Dermis microvascular lymphatic vessel endothelial cell (primary cell): ENCODE data around the gene CASKIN2. TPM values are rescaled to one million over a fixed set of nuclear protein-coding genes. Genes with fewer than 3 reads are reported as not detected.
"Not testable (repeated sequence)": the region's sequence is repeated elsewhere in the genome, so short reads cannot be mapped to it uniquely, and the experiment has no call there.

Experiments used
- DNase-seq, 2 donors: peaks; one replicate each; pipeline versions ENCODE4 v3.0.0 to v3.0.0-alpha.2; 2010; ENCODE audit warnings: low read depth in 2 of 2
- total RNA-seq: library from RNA; depleted of rRNA; stranded (reverse); fragments of >200 nt; gene quantifications from 2 replicates; pipeline ENCODE4 v1.2.1, GENCODE V29; 2014

The CASKIN2 gene
- total RNA-seq, 1 donor from 2014 or later, result 7.2 TPM

- DNase-seq, result no peak
These were observed 42.1 kb downstream of the CASKIN2 start for GRCh38 chr17:75473246-75473645.

GRCh38 chr17:75472119-75472518 lies 43.2 kb downstream of the CASKIN2 start:
- DNase-seq, result no peak

GRCh38 chr17:75471207-75471606 lies 44.1 kb downstream of the CASKIN2 start:
- no peak for DNase-seq

GRCh38 chr17:75468779-75469373 lies 46.5 kb downstream of the CASKIN2 start:
- DNase-seq, result no peak

- DNase-seq, result no peak
These were observed 47.0 kb downstream of the CASKIN2 start for GRCh38 chr17:75468291-75468754.

GRCh38 chr17:75465039-75465438 lies 50.3 kb downstream of the CASKIN2 start:
- DNase-seq, result no peak

- DNase-seq, result no peak
These were observed 51.7 kb downstream of the CASKIN2 start for GRCh38 chr17:75463603-75464002.

GRCh38 chr17:75460295-75460694 lies 55.0 kb downstream of the CASKIN2 start:
- no peak for DNase-seq

- no peak for DNase-seq
These were observed 55.6 kb downstream of the CASKIN2 start for GRCh38 chr17:75459590-75460267.

GRCh38 chr17:75459246-75459589 lies 56.1 kb downstream of the CASKIN2 start:
- DNase-seq, result no peak

- peak in 1 of 2 donors; percentile 51 for DNase-seq
These were observed 58.2 kb downstream of the CASKIN2 start for GRCh38 chr17:75457047-75457654.

- DNase-seq, result peak; percentile 98
These were observed 58.8 kb downstream of the CASKIN2 start, which contains the start of gene TMEM94 for GRCh38 chr17:75456417-75457046. TSS of gene TMEM94 (plus strand) at chr17:75456635. CDS start at chr17:75471906, 15,271 bp downstream.

GRCh38 chr17:75456039-75456416 lies 59.3 kb downstream of the CASKIN2 start:
- DNase-seq, result no peak

- DNase-seq, result not testable (repeated sequence)
These were observed 60.7 kb downstream of the CASKIN2 start for GRCh38 chr17:75454672-75455071.

GRCh38 chr17:75454193-75454592 lies 61.1 kb downstream of the CASKIN2 start:
- DNase-seq, result no peak

- no peak for DNase-seq
These were observed 65.1 kb downstream of the CASKIN2 start for GRCh38 chr17:75450270-75450669.

Other genes starting within 250 kb of the CASKIN2 start
- gene MIF4GD, start 244.3 kb downstream of the CASKIN2 start, total RNA-seq, result 10.4 and 10.9 TPM in 2 replicates
- 6.2 and 6.6 TPM in 2 replicates for gene SLC25A19, start 226.1 kb downstream of the CASKIN2 start, total RNA-seq
- gene GRB2, start 109.9 kb downstream of the CASKIN2 start, total RNA-seq, result 69.3 and 81.2 TPM in 2 replicates
- gene TMEM94, start 58.9 kb downstream of the CASKIN2 start, total RNA-seq, result 17.2 and 27.2 TPM in 2 replicates
- gene TSEN54, start 991 bp upstream of the CASKIN2 start, total RNA-seq, result 10.7 and 12.5 TPM in 2 replicates
- gene LLGL2, start 10.2 kb upstream of the CASKIN2 start, total RNA-seq, result 12.6 and 13.9 TPM in 2 replicates
- 5.3 and 12.3 TPM in 2 replicates for gene MYO15B, start 72.3 kb upstream of the CASKIN2 start, total RNA-seq
- under 0.01 TPM in 1 of 2 replicates, not detected in the other for gene SMIM5, start 117.9 kb upstream of the CASKIN2 start, total RNA-seq
- gene RECQL5, start 151.6 kb upstream of the CASKIN2 start, total RNA-seq, result 11.2 and 11.5 TPM in 2 replicates
- 41.2 and 44.9 TPM in 2 replicates for gene SAP30BP, start 151.8 kb upstream of the CASKIN2 start, total RNA-seq
- gene ITGB4, start 205.9 kb upstream of the CASKIN2 start, total RNA-seq, result 16.9 and 37.6 TPM in 2 replicates
- 85.7 and 96.2 TPM in 2 replicates for gene GALK1, start 249.7 kb upstream of the CASKIN2 start, total RNA-seq